ENCODE results near the gene NFIA.

DNA sequence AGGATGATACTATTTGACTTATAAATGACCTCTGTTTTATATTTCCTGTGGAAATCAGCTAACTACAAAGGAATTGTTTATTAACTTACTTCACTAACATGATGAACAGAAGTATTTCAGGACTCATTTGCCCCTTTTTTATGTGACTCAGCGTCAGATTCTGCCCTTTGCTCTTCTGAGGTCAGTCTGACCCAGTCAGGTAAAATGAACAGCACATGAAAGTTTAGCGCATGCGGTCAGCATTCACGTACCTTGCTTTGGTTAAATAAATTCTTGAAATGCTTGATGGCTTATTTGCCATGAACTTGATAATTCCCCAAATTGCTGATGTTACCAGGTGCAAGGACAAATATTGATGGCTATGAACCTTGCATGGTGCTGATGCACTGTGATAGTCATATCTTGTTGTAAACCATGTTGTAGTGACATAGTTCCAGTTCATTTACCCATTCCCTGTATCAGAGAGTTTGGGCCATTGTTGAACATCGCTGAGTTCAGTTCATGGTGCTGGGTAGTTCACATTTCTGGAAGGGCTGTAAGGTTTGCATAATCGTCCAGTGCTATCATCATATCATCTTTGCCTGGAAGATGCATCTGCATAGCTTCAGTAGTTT lies 133.4 kb downstream of the NFIA start:
- TF ChIP-seq POLR2AphosphoS5 (IDR thresholded peaks at IDR 0.05; ENCODE audit: low read depth, low read length) = no peak
- no peak for TF ChIP-seq POLR2A (IDR thresholded peaks at IDR 0.05; ENCODE audit: low read depth, low read length)

Measured in GM12892 (cell line).